ENCODE data around the gene BCAS1. TPM values are rescaled to one million over a fixed set of nuclear protein-coding genes. Genes with fewer than 3 reads are reported as not detected.
"Not testable (repeated sequence)": the region's sequence is repeated elsewhere in the genome, so short reads cannot be mapped to it uniquely, and the experiment has no call there.

Gene BCAS1
- total RNA-seq, 1 experiment from 2014 or later = not detected

DNA sequence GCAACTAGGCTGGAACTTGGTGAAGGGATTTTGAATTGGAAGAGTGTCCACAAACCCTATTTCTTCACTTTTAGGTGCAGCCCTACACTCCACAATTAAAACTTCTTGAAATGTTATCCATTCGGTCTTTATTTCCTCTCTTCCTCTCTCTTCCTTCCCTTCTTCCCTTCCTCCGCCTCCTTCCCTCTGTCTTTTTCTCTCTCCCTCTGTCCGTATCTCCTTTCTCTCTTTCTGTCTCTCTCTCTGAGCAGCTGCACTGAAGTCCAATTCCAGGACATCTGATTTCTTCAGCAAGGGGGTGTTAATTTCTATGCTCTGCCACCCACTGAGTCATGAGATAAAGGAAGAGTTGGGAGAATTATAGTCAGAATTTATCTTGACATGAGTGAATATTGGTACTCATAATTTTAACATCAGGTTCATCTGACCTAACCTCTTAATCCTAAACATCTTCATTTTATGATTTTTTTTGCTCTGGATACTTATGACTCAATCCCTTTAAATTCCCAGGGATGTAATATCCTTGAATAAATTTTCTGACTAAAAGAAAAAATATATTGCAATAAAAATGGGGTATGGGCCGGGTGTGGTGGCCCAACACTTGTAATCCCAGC lies 84.2 kb downstream of the BCAS1 start:
- no peak for DNase-seq (ENCODE audit: low read depth)

DNA sequence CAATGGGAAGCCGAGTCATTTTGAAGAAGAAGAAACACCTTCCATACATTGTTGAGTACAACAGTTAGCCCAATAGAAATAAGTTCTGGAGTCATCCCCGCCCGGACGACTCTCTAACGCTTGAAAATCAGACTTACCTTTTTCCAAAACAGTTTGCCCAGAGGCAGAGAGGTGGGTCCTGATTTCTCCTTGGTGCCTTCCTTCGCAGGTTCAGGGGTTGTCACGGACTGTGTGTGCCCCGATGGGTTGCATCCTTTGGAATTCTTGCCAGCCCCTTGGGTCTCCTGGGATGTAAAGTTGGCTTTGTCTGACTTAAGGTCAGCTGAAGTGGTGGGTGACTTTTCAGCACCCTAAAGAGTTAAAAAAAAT lies 85.3 kb downstream of the BCAS1 start:
- no peak for DNase-seq (ENCODE audit: low read depth)

DNA sequence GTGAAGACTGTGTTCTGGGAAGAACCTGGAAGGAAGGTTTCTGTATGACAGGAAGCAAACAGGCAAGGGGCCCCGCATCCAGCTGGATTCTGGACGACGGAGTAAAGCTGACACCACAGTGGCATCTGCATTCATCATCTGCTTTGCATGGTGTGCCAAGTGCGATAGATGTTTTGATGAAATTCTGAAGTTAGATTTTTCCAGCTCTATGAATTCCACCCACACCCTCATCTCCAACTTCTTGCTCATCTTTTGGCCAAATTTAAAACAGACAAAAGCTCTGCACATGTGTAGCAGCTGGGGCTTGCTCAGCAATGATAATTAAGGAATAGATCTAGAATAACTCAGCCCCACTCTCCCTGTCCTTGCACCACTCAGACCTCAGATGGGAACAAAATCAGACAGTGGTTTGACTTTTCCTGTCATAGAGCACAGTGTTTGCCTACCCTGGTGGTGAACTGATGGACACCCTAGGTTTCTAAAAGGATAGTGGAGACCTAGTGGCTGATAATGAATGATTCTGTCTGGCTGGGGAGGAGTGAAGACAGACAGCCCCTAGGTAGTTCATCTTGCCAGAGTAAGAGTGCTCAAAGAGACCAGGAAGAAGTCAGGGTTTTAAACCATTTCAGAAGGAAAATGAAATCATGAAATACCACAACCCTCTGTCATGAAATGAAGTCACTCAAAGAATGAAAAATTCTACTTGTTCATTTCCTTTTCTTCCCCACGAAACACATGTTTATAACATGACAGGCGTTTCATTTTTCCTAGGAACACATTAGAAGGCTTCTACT lies 85.8 kb downstream of the BCAS1 start:
- DNase-seq (ENCODE audit: low read depth) = no peak

DNA sequence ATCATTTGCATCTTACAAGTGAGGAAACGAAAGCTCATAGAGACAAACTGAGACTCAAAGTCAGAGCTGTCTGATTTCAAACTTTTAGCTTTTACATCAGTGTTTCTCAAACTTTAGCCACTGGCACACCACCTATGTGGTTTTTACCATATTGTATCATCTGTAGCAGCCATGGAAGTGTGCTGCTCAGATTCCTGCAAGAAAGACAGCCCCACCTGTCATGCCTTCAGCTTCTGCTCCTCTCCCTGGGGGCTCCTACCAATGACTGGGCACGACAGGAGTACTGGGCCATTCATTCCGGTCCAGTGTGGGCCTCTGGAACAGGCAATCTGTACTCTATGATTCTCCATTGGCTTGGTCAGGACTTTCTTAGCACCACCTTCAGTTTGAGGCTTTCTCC lies 87.0 kb downstream of the BCAS1 start:
- no peak for DNase-seq (ENCODE audit: low read depth)

DNA sequence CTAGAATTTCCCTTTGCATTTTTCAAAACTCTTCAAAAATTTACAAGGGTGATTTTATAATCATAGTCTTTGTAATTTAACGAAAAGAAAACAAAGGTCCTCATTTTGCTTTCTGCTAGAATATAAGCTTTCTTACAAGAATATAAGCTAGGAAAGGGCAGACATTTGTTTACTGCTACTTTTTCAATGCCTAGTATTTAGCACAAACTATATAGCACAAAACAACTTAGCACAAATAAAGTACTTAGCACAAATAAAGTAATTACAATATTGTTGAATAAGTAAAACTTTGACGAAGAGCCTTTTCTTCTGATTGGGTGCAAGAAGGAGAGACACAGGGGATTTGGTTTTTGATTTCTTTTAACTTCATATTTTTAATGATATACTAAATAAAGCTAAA lies 87.8 kb downstream of the BCAS1 start:
- no peak for DNase-seq (ENCODE audit: low read depth)

DNA sequence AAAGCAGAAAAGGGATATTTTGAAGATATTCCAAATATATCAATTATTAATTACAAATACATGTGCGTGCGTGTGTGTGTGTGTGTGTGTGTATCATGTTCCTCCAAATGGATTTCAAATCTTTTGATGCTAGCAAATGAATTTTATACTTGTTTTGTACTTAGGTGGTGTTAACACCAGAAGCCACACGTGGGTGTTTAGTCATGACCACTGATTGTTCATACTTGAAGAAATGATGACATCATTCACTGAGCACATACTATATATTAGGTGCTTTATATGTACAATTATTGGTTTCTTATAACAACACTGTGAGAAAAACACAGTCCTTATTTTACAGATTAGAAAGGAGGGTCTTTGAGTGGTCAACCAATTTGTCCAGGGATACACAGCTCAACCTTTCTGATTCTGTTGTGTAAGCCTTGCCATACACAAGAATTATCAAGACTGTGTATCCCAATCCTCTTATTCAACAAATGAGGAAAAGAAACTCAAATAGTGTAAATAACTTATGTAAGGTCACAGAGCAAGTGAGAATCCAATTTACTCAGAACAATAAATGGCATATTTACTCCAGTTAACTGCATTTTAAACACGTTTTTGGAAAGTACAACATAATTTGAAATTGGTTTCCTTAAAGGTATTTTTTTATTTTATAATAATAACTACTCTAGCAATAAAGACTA lies 88.5 kb downstream of the BCAS1 start:
- no peak for DNase-seq (ENCODE audit: low read depth)

DNA sequence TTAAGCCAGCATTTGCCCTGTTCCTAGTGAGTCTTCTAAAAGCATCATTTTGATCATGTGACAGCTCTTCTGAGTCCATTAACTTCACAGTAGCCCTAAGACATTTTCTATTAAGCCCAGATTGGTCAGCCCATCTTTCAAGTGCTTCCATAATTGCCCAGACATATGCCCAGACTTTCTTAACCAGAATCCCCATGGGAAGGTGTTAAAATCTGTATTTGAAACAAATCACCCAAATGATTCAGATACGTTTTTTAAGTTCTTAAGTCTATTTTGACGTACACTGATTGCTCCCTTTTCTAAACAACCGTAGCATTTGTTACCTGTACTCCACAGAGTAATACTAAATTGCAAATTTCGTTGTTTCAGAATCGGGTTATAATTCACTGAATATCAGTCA lies 89.3 kb downstream of the BCAS1 start:
- DNase-seq (ENCODE audit: low read depth) = no peak

DNA sequence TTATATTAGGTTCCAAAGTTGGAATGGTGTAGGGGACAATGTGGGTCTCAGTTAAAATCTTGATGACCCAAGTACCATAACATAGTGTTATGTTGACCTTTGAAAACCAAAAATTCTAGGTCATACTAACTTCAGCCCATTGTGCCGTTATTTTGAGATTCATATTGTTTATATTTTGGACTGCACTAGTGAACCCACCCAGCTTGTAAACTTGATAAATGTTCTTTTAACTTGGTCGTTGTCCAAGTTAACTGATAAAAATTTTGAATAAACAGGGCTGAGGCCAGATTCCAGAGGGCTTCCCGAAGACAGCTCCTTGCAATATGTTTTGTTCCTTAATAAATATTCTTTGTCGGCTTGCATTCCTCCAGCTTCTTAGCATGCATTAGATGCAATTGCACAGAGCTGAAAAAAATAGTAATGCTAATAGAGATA lies 90.3 kb downstream of the BCAS1 start:
- DNase-seq (ENCODE audit: low read depth) = no peak

DNA sequence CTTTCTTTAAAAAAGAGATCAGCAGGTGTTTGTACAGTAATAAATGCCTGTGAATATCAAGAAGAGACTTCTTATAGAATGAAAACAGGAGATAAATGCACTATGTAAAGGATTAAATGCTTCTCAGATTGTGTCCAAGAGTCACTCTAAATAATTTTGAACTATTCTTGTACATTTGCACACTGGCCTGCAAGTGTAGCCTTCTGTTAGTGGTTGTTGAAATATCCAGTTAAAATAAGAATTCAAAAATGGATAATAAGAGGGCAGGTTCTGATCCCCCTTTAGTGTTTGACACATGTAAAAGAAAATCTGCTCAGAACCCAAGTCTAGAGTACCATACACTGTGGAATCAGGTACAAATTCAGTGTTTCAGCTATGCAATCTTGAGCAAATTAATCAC lies 91.9 kb downstream of the BCAS1 start:
- no peak for DNase-seq (ENCODE audit: low read depth)

DNA sequence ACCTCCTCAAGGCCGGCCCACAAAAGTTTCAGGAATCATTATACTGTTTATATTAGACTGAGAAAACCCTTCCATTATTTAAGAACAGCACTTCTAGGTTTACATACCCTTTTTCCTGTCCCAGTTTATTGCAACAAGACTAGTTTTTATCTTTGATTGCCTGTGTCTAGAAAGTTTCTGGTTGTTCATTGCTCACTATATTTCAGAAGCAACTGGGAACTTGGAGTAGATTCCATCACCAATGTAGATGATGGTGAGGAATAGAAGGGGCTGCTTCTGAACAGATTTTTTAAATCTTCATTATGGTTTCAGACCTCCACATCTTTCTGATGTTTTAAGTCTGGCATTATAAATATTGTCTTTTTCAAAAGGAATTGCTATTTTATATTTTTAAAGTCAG lies 93.0 kb downstream of the BCAS1 start:
- DNase-seq (ENCODE audit: low read depth) = no peak

DNA sequence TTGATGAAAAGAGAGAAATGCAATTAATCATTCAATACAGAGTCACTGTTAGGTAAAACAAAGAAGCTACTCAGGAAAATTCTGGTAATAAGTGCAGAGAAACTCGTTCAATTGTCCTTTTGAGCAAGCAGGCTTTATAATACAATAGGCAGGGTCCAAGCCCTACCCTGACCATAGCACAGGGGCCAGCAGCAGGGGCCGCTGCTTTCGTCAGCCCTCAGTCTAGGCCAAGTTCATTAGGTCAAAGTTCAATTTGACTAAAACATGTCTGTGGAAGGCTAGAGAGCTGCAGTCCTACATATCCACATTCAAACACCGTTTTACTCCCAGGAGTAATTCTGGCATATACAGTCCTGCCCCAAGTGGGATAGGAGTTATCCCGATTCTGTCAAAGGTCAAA lies 94.6 kb downstream of the BCAS1 start:
- DNase-seq (ENCODE audit: low read depth) = no peak

DNA sequence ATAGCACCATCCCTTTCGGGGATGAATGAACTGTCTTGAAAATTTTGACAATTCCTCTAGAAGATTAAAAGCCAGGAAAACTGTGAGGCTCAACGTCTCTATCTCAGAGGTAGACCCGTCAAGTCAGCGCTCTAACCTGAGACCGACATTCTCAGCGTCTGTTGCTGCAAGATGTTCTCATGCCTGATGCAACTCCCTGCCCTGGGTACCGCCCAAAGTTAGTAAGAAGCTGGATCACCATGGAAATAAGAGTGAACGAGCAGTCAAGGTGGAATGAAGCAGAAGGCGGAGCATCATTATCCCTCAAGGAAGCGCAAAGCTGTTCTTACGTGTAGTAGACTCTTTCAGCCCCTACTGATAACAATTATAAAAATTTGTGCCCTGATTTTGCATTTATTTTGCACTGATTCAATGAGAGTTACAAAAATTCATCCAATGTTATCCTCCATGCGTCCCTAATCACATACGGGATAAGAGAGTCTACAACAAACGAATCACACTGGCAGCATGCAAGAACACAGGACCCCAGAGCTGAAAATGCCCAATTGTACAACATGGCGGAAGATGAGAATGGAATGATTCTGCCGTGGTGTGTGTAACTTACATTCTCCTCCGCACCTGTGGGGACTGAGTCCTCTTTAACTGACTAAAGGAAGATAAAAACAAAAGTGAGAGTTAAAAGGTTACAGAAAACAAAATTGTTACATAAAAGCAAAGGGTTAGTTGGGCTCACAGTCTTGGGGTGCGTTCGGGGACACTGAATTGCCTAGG lies 95.4 kb downstream of the BCAS1 start:
- DNase-seq (ENCODE audit: low read depth) = no peak

DNA sequence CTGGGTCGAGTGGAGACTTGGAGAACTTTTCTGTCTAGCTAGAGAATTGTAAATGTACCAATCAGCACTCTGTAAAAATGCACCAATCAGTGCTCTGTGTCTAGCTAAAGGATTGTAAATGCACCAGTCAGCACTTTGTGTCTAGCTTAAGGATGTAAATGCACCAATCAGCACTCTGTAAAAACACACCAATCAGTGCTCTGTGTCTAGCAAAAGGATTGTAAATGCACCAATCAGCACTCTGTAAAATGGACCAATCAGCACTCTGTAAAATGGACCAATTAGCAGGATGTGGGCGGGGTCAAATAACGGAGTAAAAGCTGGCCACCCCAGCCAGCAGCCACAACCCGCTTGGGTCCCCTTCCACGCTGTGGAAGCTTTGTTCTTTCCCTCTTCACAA lies 96.5 kb downstream of the BCAS1 start:
- not testable (repeated sequence) for DNase-seq (ENCODE audit: low read depth)

DNA sequence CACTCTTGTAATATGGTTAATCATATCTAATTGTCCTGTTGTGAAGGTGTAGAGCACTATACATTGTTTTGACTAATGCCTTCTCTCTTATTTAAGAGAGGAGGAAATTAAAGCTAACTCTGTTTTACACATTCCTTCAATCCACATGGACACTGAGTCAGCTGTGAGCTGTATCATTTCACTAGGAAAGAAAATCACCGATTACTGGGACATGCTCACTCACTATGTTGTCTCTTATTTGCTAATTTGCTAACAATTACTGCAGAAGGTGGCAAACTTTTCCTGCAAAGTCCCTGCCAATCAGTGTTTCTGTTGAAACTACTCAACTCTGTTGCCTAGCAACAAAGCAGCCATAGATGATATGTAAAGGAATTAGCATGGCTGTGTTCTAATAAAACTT lies 98.2 kb downstream of the BCAS1 start:
- DNase-seq (ENCODE audit: low read depth) = no peak

DNA sequence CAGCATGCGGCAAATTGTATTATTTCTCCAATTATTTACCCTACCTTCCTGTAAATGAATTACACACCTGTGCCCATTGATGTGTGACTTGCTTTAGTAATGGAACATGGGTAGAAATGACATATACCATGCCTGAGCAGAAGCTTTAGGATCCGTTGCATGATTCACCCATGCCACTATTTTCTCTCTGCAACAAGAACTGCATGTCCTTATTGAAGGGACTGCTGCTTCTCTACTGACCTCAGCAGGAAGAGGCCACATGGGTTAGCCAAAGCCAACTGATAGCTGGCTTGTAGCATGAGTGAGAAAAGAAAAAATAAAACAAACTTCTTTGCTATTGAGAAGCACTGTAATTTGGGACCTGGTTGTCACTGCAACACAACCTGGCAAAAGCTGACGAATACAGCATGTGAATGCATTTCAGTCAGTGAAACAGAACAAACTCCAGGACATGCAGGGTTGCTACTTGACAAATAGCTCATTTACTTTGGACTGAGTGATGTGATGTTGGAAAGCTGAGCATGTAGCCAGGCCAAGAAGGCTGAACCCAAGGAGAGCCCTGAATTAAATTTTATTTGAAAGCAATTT lies 99.2 kb downstream of the BCAS1 start:
- no peak for DNase-seq (ENCODE audit: low read depth)

DNA sequence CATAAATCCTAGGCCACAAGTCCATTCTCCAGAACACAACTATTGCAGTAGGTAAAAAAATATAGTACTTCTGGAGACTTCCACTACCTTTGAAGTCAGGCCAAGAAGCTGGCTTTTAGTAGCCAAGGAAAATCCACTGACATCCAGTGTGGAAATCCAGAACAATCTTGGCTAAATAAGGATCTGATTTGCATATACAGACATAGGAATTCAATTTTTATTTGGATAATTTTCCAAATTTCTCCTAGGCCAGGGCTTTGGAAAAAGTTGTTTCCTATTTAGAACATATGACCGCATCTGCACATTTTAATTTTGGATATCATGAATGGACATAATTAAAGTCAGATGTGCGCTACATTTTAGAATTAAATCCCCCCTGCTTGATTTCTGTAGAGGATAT lies 100.2 kb downstream of the BCAS1 start:
- DNase-seq (ENCODE audit: low read depth) = no peak

DNA sequence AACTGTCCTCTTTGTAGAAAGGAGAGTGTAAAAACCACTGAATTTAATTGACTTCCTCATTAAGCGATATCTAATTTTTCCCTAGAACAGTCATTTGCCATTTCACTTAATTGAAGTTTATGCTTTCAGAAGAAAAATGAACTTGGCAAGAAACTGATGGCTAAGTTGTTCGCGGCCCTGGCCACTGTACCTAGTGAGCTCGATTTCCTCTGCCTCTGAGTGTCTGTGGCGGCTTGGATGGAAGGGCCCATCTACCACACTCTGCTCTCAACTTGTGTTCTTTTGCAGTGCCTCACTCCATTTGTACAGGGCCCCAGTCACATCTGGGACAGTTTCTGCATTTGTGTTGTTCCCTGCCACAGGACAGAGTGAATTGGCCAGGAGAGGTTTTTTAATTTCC lies 102.9 kb downstream of the BCAS1 start:
- no peak for DNase-seq (ENCODE audit: low read depth)

DNA sequence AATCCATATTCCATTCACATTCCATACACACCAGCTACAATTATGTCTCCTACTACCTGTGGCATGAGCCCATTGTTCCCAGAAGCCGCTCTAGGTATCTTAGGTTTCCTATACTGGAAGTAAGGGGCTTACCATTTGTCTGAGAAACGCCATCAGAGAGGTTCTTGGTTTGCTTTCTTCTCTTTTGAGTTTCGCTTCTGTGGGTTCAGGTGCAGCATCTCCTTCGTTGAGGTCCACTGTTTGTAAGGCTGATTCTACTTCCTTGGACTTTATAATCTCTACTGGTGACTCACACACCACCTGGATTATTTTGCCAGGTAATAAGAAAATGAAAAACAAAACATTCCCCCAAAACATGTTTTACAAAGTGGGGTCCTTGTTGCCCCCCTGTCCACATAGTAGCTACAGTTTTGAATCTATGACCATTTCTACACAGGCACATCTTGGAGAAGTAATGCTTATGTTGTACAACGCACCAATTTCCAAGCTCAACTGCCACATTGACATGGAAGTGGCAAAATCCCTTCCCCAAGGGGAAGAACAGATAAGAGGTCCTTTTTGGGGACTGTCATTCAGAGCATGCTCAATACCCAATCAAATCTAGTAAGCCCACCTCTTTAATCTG lies 103.5 kb downstream of the BCAS1 start:
- DNase-seq (ENCODE audit: low read depth) = no peak

DNA sequence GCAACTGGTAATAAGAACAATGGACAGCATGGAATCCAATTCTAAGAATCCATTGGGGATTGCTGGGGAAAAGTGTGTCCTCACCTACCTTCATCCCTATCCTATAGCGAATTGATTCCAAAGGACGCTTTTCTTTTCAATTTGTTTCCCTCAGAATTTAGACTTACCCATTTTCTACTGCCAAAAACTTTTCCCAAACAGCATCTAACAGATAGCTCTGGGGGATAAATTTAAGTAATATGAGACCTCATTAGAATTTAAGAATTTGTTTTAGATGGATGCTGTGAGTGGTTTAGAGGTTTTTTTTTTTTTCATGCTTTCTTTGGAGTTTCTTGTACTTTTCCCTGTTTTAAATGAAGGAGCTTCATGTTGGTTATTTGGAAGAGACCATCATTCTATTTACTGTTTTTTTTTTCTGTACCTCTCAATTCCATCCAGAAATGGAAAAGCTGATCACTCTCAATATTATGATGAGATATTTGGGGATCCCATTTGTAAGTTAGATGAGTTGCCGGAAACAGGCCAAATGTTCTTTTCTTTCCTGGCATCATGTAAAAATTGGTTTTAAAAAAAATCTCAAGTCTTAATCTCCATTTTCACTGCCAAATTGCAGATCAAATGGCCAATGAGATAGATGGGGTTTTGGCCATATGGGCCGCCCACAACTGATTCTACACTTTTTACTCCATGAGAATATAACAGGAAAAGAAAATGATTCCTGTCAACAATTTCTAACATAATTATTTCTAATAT lies 105.7 kb downstream of the BCAS1 start:
- DNase-seq (ENCODE audit: low read depth) = no peak

DNA sequence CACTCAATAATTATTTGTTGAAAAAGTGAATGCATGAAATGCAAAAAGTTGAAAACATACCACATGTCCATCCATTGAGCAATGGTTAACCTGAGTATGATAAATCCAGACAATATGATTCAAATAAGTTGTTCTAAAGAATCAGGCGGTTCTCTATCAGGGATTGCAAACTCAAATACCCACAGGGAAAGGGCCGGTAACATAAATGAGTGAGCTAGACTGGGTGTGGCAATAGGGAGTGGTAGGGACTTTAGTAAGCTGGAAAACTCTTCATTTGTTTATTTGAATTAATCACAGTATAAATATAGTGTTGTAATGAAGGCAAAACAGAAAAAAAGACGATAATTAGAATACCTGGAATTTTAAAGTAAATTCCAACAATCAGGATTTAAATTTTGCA lies 106.3 kb downstream of the BCAS1 start:
- no peak for DNase-seq (ENCODE audit: low read depth)

DNA sequence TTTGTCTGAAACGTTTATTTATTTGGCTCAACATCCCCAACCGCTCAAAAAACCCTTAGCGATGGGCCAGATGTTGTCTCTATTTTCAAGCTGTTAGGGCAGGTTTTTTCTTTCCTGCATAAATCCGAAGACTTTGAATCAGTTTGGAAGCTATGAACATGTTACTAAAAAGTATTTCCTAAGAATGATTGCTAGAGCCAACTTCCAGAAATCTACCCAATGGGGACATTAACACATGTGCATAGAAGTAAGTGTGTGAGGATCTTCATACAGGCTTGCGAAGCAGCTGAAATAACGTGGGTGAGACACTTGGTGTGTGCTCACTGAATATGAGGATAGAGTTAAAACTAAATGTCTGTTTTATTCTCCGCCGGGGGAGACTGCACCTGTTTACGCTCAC lies 106.8 kb downstream of the BCAS1 start:
- DNase-seq (ENCODE audit: low read depth) = no peak

Data from Daoy (cell line).